ENCODE measurements around the gene MYLK2. TPM values are rescaled to one million over a fixed set of nuclear protein-coding genes. Genes with fewer than 3 reads are reported as not detected.

The MYLK2 gene
- total RNA-seq, 2 donors from 2014 or later, result 4.9 to 9.3 TPM

DNA sequence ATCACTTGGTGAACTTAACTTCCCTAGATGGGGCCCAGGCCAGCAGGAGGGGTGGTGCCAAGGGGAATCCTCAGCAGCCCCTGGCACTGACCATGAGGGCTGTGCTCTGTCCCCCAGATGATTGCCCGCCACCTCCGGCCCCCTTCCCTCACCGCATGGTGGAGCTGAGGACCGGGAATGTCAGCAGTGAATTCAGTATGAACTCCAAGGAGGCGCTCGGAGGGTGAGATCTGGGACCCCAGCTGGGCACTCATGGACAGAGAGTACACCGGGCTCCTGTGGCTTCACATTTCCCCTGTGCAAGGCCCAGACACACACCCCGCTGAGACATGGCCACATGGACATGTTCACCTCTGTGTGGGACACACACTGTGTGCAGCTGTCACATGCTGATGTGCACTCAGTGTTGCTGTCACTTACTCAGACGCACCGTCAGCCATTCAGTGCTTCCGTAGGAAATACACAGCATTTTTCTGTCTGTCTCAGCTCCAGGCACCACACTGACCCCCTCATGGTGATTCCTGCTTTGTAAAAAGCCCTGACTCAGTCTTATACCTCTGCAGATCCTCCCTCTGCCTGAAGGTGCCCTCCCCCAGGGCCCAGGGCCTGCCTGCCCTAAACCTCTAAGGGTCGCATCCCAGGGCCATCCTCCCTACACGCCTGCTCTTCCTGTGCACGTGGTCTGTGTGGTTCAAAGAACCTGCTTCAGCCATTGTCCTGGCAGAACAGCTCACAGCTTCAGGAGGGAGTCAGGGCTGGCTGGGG, 4.4 kb downstream of the MYLK2 start:
- intact Hi-C loops (cut with DNase I), result no loop called here
- no peaks in the 10 kb centered on the region for H3K36me3 ChIP-seq (replicated peaks in 1 of 2; ENCODE audit: insufficient read depth in 1 of 2, low read depth in 2 of 2)
- H3K27me3 ChIP-seq, result no peaks in the 10 kb centered on the region
- H3K9me3 ChIP-seq, result no peaks in the 10 kb centered on the region
- TF ChIP-seq CTCF (IDR thresholded peaks at IDR 0.05) (no peak), POLR2A (IDR thresholded peaks at IDR 0.05) (no peak)
- DNase-seq (no peak), ATAC-seq (no peak)
- H3K27ac ChIP-seq, result no peak overlapping the region
- H3K4me3 ChIP-seq, result no peak overlapping the region
- H3K4me1 ChIP-seq, result peaks cover 44% of the 10 kb centered on the region
- WGBS, 2 donors, result 67 to 73% methylated on average over 7 to 14 of the region's 14 CpGs

DNA sequence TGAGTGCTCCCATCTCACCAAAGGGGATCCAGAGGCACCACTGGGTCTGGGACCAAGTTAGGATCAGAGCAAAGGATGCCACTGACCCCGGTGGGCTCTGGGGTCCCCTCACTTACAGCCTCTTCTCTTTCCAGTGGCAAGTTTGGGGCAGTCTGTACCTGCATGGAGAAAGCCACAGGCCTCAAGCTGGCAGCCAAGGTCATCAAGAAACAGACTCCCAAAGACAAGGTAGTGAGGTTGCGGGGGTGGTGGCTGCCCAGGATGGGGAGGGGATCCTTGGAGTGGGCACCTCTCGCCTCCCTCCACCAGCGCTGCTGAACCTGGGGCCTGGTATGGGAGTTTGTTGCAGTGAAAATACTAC, 4.9 kb downstream of the MYLK2 start:
- Histone ChIP-seq H3K4me1 (peaks cover 38% of the 10 kb centered on the region), H3K27ac (no peak overlapping the region), H3K27me3 (no peaks in the 10 kb centered on the region), H3K36me3 (replicated peaks in 1 of 2; ENCODE audit: insufficient read depth in 1 of 2, low read depth in 2 of 2) (no peaks in the 10 kb centered on the region), H3K9me3 (no peaks in the 10 kb centered on the region), H3K4me3 (no peak overlapping the region)
- no peak for ATAC-seq
- TF ChIP-seq POLR2A (IDR thresholded peaks at IDR 0.05) (no peak), CTCF (IDR thresholded peaks at IDR 0.05) (no peak)
- WGBS, 2 donors, result 73 to 76% methylated on average over 4 of the region's 4 CpGs
- intact Hi-C loops (cut with DNase I), result no loop called here
- no peak for DNase-seq

DNA sequence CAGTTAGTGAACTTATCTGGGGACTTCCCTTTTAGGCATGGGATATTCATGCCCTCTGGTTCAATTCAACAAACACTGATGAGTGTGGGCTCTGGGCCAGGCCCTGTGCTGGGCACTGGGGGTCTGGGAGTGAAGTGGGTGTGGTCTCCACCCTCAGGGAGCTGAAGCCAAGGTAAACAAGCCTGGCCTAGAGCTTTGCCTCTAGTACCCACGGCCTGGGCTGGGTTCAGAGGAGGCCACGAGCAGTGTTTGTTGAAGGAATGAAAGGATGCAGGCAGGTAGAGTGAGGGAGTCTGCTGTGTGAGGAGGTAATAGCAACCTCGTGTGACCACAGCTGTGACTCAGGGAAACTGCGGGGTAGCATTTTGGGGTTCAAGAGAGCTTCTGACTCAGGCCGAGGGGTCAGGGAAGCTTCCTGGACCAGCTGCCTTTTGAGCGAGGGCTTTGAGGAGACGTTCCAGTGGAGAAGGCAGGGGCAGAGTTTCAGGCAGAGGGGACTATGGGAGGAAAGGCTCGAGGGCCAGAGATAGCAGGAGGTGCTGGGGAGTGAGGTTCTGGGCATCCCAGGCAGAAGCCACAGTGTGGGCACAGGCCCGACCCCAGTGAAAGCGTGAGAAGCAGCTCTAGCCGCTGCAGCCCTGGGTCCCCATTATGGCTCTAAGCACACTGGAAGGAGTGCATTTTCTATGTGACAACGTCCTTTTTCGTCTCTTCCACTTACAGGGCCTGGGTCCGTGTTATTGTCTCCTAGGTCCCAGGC, 5.6 kb downstream of the MYLK2 start:
- Histone ChIP-seq H3K9me3 (no peaks in the 10 kb centered on the region), H3K4me1 (peaks cover 32% of the 10 kb centered on the region), H3K4me3 (no peak overlapping the region), H3K27me3 (no peaks in the 10 kb centered on the region), H3K36me3 (replicated peaks in 1 of 2; ENCODE audit: insufficient read depth in 1 of 2, low read depth in 2 of 2) (no peaks in the 10 kb centered on the region), H3K27ac (no peak overlapping the region)
- DNase-seq (no peak), ATAC-seq (no peak)
- intact Hi-C loops (cut with DNase I), result loop anchor here (5.0 kb wide), 1 partner anchor 208 kb away; no protein-coding TSS in a partner anchor
- 61 to 71% methylated on average over 14 of the region's 14 CpGs for WGBS, 2 donors
- TF ChIP-seq CTCF (IDR thresholded peaks at IDR 0.05), result no peak
- no peak for TF ChIP-seq POLR2A (IDR thresholded peaks at IDR 0.05)

- TF ChIP-seq CTCF (IDR thresholded peaks at IDR 0.05), result no peak
- TF ChIP-seq POLR2A (IDR thresholded peaks at IDR 0.05), result no peak
- Histone ChIP-seq H3K27ac (no peak overlapping the region), H3K27me3 (no peaks in the 10 kb centered on the region), H3K9me3 (no peaks in the 10 kb centered on the region), H3K4me3 (no peak overlapping the region), H3K4me1 (peaks cover 20% of the 10 kb centered on the region), H3K36me3 (replicated peaks in 1 of 2; ENCODE audit: insufficient read depth in 1 of 2, low read depth in 2 of 2) (no peaks in the 10 kb centered on the region)
- ATAC-seq, result no peak
- intact Hi-C loops (cut with DNase I), result loop anchor here (5.0 kb wide), 1 partner anchor 206 kb away; no protein-coding TSS in a partner anchor
- DNase-seq, result no peak
- WGBS, 2 donors, result 87 to 88% methylated on average over 5 of the region's 5 CpGs
These were observed 6.9 kb downstream of the MYLK2 start for GRCh38 chr20:31826074-31826473.

Measured in body of pancreas (tissue), 4 donors.